HG03558 (cell line): ENCODE measurements around the gene CLP1.
"Not testable (repeated sequence)": the region's sequence is repeated elsewhere in the genome, so short reads cannot be mapped to it uniquely, and the experiment has no call there.

Experiments
- ATAC-seq: cut with Tn5 transposase; IDR thresholded peaks from one replicate; pipeline ENCODE4 v1.9.1; 2021; ENCODE audit warnings: moderate number of reproducible peaks; ENCODE audit not compliant: unreplicated experiment; ENCODE audit errors: extremely low read depth

CLP1 gene

GRCh38 chr11:57659669-57660068, 2.1 kb downstream of the CLP1 start:
- no peak for ATAC-seq

GRCh38 chr11:57662893-57663292, 5.3 kb downstream of the CLP1 start:
- ATAC-seq, result no peak

- ATAC-seq, result no peak
Measured at GRCh38 chr11:57663975-57664374, 6.4 kb downstream of the CLP1 start.

GRCh38 chr11:57667117-57667735, 9.7 kb downstream of the CLP1 start:
- peak; percentile 39 for ATAC-seq

GRCh38 chr11:57667736-57668433, 10.3 kb downstream of the CLP1 start, which contains the start of gene ZDHHC5:
TSS of gene ZDHHC5 (plus strand) at chr11:57668114. CDS start at chr11:57673091, 4,977 bp downstream.
- peak; percentile 78 for ATAC-seq

- no peak for ATAC-seq
Measured at GRCh38 chr11:57668434-57668782, 10.8 kb downstream of the CLP1 start.

GRCh38 chr11:57674251-57674650, 16.7 kb downstream of the CLP1 start:
- ATAC-seq, result no peak

GRCh38 chr11:57675176-57675941, 17.8 kb downstream of the CLP1 start:
- ATAC-seq, result no peak

GRCh38 chr11:57679396-57679795, 21.8 kb downstream of the CLP1 start:
- no peak for ATAC-seq

- ATAC-seq, result no peak
Measured at GRCh38 chr11:57680552-57680874, 23.0 kb downstream of the CLP1 start.

GRCh38 chr11:57681168-57681567, 23.6 kb downstream of the CLP1 start:
- ATAC-seq, result no peak

GRCh38 chr11:57690474-57690873, 32.9 kb downstream of the CLP1 start:
- ATAC-seq, result not testable (repeated sequence)

GRCh38 chr11:57698843-57699365, 41.3 kb downstream of the CLP1 start:
- no peak for ATAC-seq

GRCh38 chr11:57699813-57700212, 42.3 kb downstream of the CLP1 start:
- ATAC-seq, result no peak

GRCh38 chr11:57700425-57700824, 42.9 kb downstream of the CLP1 start:
- ATAC-seq, result no peak

- ATAC-seq, result no peak
Measured at GRCh38 chr11:57703341-57703740, 45.8 kb downstream of the CLP1 start.

- ATAC-seq, result no peak
Measured at GRCh38 chr11:57704932-57705331, 47.4 kb downstream of the CLP1 start.

GRCh38 chr11:57705432-57705831, 47.9 kb downstream of the CLP1 start:
- not testable (repeated sequence) for ATAC-seq

GRCh38 chr11:57709802-57710367, 52.3 kb downstream of the CLP1 start:
- ATAC-seq, result no peak
